ENCODE results near the gene PVALB.

The PVALB gene

GRCh38 chr22:36826262-36826661 is 9.4 kb upstream of the PVALB start:
- no peak for DNase-seq (ENCODE audit: low spot score)
- no peak for TF ChIP-seq CTCF (IDR thresholded peaks at IDR 0.05; ENCODE audit: extremely low read depth, insufficient read depth, missing control alignments)
- in situ Hi-C loops (cut with MboI; ENCODE audit: low pct_unique_long_range_greater_than_20kb, low sequenced_read_pairs, unreplicated experiment) = no loop called here

- in situ Hi-C loops (cut with MboI; ENCODE audit: low pct_unique_long_range_greater_than_20kb, low sequenced_read_pairs, unreplicated experiment) = no loop called here
- DNase-seq (ENCODE audit: low spot score) = no peak
- TF ChIP-seq CTCF (IDR thresholded peaks at IDR 0.05; ENCODE audit: extremely low read depth, insufficient read depth, missing control alignments) = no peak
Measured at GRCh38 chr22:36824655-36825054, 7.8 kb upstream of the PVALB start.

GRCh38 chr22:36823186-36823839 is 6.5 kb upstream of the PVALB start:
- in situ Hi-C loops (cut with MboI; ENCODE audit: low pct_unique_long_range_greater_than_20kb, low sequenced_read_pairs, unreplicated experiment) = no loop called here
- TF ChIP-seq CTCF (IDR thresholded peaks at IDR 0.05; ENCODE audit: extremely low read depth, insufficient read depth, missing control alignments) = no peak
- no peak for DNase-seq (ENCODE audit: low spot score)

- DNase-seq (ENCODE audit: low spot score) = no peak
- in situ Hi-C loops (cut with MboI; ENCODE audit: low pct_unique_long_range_greater_than_20kb, low sequenced_read_pairs, unreplicated experiment) = no loop called here
- TF ChIP-seq CTCF (IDR thresholded peaks at IDR 0.05; ENCODE audit: extremely low read depth, insufficient read depth, missing control alignments) = no peak
Measured at GRCh38 chr22:36822581-36822980, 5.7 kb upstream of the PVALB start.

- no peak for DNase-seq (ENCODE audit: low spot score)
- no peak for TF ChIP-seq CTCF (IDR thresholded peaks at IDR 0.05; ENCODE audit: extremely low read depth, insufficient read depth, missing control alignments)
- in situ Hi-C loops (cut with MboI; ENCODE audit: low pct_unique_long_range_greater_than_20kb, low sequenced_read_pairs, unreplicated experiment) = no loop called here
Measured at GRCh38 chr22:36819112-36819511, 2.3 kb upstream of the PVALB start.

- DNase-seq (ENCODE audit: low spot score) = no peak
- TF ChIP-seq CTCF (IDR thresholded peaks at IDR 0.05; ENCODE audit: extremely low read depth, insufficient read depth, missing control alignments) = no peak
- in situ Hi-C loops (cut with MboI; ENCODE audit: low pct_unique_long_range_greater_than_20kb, low sequenced_read_pairs, unreplicated experiment) = no loop called here
Measured at GRCh38 chr22:36818010-36818642, 1.3 kb upstream of the PVALB start.
